Occipital lobe (tissue), 2 donors: ENCODE results near the gene EFCAB13. TPM values are rescaled to one million over a fixed set of nuclear protein-coding genes. Genes with fewer than 3 reads are reported as not detected.
"Not testable (repeated sequence)": the region's sequence is repeated elsewhere in the genome, so short reads cannot be mapped to it uniquely, and the experiment has no call there.

Experiments
- DNase-seq: peaks from one replicate; lab custom pipeline; 2025; lab: John Stamatoyannopoulos, UW
- total RNA-seq: library from RNA; depleted of rRNA; stranded (reverse); fragments of >200 nt; gene quantifications from one replicate; pipeline ENCODE4 v1.2.3, GENCODE V29; 2014

Gene EFCAB13
- total RNA-seq, 1 donor from 2014 or later = 16.8 TPM

DNA sequence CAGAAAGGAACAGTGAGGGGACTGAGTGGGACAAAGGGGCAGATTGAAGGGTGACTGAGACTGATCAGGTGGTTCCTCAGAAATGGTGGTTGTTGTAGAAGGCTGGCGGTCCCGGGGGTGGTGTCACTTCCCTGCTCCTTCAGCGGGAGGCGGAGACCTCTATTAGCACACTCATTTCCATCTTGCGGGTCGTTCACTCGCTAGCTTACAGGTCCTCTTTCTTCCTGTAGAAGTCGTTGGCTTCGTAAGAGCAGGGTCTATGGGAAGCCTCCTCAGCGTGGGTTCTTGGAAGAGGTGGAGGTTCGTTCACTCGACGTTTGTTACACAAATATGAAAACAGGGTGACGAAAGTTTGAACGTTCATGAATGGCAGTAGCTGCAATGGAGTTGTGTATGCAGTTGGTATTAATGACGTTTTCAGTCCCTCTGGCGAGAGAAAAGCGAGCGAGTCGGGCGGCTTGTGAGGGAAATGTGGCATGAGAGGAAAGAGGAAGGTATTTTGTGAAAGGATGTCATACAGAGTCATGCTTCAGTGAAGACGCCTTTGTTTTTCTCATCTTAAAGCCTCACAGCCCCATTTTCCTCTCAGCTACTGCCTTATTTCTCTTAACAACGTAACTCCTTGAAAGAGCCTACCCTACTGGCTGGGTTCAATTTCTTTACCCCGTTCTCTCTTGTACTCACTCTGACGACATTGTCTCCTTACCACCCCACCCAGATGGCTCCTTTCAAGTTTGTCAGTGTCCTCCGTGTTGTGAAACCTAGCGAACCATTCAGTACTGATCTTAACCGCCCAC is 667 bp downstream of the EFCAB13 start:
- DNase-seq = no peak

- no peak for DNase-seq
Observed at GRCh38 chr17:47325176-47325575, 1.4 kb downstream of the EFCAB13 start.

DNA sequence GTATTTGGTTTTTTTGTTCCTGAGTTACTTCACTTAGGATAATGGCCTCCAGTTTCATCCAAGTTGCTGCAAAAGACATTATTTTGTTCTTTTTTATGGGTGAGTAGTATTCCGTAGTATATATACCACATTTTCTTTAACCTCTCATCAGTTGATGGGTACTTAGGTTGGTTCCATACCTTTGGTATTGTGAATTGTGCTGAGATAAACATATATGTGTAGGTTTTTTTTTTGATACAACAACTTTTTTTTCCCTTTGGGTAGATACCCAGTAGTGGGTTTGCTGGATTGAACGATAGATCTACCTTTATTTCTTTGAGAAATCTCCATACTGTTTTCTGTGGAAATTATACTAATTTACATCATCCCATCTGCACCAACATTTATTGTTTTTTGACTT is 6.8 kb downstream of the EFCAB13 start:
- DNase-seq = no peak

DNA sequence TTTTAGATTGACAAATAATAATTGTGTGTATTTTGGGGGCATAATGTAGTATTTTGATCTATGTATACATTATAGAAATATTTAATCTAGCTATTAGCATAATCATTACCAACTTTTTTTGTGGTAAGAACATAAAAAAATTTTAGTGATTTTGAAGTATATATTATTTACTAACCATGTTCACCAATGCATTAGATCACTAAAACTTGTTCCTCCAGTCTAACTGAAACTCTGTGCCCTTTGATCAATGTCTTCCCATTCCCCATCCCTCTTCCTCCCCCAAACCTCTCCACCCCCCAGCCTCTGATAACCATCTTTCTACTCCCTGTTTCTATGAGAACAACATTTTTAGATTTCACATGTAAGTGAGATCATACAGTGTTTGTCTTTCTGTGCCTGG is 8.5 kb downstream of the EFCAB13 start:
- DNase-seq = no peak

GRCh38 chr17:47335101-47335936 is 11.6 kb downstream of the EFCAB13 start:
- no peak for DNase-seq

DNA sequence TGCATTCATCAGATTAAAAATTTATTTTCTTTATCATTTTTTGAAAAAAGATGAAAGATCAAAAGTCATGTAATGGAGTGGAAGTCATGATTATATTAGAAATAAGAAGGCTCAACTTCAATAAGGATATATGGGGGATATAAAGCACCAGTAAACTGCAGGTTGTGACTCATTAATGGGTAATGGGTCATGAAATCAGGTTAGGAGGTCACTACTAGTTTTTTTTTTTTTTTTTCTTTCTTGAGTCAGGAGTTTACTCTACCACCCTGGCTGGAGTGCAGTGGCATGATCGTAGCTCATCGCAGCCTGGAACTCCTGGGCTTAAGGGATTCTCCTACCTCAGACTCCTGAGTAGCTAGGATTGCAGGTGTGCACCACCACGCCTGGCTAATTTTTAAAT is 14.3 kb downstream of the EFCAB13 start:
- no peak for DNase-seq

DNA sequence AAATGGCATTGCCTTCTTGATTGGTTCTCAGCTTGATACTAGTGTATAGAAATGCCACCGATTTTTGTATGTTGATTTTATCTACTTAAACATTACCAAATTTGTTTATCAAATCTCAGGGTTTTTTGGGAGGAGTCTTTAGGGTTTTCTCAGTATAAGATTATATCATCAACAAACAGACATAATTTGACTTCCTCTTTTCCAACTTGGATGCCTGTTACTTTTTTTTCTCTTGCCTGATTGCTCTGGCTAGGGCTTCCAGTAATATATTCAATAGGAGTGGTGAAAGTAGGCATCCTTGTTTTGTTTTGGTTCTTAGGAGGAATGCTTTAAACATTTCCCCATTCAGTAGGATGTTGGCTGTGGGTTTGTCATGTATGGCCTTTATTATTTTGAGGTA is 29.1 kb downstream of the EFCAB13 start:
- no peak for DNase-seq

DNA sequence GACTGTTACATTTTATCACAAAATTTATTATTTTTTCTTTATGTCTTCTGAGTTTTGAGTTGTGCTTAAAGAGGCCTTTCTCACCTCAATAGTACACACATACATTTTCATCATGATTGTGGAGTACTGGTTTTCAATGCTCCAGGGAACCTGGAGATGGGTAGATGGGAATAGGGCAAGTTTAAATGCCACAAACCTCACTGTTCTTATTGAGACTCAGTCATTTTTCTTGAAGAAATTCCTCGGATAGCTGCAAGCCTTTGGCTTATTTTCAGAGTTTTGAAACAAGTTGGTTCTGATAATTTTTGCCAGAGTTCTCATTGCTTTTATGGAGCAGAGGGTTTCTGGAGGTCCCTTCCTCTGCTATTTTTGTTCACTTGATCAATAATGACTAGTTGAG is 34.9 kb downstream of the EFCAB13 start:
- no peak for DNase-seq

DNA sequence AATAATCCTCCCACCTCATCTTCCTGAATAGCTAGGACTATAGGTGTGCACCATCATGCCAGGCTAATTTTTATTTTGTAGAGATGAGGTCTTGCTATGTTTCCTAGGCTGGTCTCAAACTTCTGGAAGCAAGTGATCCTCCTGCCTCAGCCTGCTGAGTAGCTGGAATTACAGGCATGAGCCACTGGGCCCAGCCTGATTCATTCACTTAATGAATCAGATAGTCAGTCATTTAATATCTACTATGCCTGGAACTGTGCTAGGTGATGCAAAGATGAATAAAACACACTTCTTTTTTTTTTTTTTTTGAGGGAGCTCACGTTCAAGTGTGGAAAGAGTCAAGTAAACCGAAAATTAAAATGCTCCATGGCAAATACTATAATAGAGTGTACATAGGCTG is 39.4 kb downstream of the EFCAB13 start:
- DNase-seq = no peak

DNA sequence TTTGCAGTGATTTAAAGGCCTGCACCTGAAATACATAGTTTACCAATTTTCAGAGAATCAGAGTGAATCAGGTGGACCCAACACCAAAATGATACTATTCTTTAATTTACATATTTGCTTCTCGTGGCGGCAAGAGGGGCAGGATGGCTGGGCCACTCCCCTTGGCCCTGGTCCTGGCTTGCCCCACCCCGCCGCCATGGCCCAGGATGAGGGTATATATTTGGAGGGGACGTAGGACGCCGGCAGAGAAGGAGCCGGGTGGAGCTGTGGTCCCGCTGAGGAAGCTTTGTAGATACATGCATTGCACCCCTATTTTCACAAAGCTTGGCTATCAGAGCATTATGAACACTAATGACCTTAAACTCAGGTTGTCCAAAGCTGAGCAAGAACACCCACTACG is 43.5 kb downstream of the EFCAB13 start:
- DNase-seq = no peak

DNA sequence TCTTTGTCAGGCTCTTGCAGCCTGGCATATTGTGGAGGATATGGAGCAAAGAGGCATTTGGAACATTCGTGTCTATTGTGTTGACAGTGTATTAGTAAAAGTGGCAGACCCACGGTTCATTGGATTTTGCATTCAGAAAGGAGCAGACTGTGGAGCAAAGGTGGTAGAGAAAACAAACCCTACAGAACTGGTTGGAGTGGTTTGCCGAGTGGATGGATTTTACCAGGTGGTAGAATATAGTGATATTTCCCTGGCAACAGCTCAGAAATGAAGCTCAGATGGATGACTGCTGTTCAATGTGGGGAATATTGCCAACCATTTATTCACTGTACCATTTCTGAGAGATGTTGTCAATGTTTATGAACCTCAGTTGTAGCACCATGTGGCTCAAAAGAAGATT is 44.5 kb downstream of the EFCAB13 start:
- no peak for DNase-seq

- DNase-seq = not testable (repeated sequence)
Observed at GRCh38 chr17:47370899-47371298, 47.1 kb downstream of the EFCAB13 start.

GRCh38 chr17:47373002-47373401 is 49.2 kb downstream of the EFCAB13 start:
- no peak for DNase-seq

DNA sequence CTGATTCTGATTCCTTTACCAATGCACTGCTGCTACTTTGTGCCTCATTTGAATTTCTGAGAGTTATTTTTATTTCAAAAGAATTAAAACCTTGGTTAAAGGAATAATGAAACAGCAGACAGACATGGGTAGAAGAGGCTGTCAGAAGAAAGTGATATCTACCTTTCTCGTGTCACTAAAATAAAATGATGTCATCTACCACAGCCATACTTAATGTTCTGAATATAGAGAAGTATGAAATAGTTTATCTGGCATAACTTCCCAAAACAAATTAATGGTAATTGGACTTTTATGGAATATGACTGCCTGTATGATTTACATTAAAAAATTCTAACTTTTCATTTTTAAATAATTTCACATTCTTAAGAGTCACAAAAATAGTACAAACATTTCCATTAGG is 52.5 kb downstream of the EFCAB13 start:
- DNase-seq = no peak

- no peak for DNase-seq
Observed at GRCh38 chr17:47388825-47389224, 65.1 kb downstream of the EFCAB13 start.

DNA sequence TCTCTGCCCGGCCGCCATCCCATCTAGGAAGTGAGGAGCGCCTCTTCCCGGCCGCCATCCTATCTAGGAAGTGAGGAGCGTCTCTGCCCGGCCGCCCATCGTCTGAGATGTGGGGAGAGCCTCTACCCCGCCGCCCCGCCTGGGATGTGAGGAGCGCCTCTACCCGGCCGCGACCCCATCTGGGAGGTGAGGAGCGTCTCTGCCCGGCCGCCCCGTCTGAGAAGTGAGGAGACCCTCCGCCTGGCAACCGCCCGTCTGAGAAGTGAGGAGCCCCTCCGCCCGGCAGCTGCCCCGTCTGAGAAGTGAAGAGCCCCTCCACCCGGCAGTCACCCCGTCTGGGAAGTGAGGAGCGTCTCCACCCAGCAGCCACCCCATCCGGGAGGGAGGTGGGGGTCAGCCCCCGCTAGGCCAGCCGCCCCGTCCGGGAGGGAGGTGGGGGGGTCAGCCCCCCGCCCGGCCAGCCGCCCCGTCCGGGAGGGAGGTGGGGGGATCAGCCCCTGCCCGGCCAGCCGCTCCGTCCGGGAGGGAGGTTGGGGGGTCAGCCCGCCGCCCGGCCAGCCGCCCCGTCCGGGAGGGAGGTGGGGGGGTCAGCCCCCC is 73.9 kb downstream of the EFCAB13 start:
- DNase-seq = not testable (repeated sequence)

GRCh38 chr17:47400333-47400732 is 76.6 kb downstream of the EFCAB13 start:
- no peak for DNase-seq

DNA sequence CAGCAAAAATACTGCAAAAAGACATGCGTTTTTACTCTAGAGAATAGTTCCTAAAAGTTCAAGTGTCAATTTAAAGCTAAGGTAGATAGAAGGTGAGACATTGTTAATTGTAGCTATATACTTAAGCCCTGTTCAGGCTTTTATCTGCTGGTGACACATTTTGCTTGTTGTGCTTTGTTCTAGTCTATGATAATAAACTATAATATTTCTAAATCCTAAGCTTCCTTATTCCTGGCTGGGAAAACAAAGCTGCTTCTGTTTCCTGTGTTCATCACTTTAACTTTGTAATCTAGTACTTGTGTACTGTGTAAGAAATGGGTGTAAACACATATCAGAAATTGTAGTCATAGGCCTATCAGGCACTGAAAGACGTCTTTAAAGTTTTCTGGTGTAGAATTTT is 77.3 kb downstream of the EFCAB13 start:
- no peak for DNase-seq

GRCh38 chr17:47404006-47404405 is 80.3 kb downstream of the EFCAB13 start:
- DNase-seq = no peak

- no peak for DNase-seq
Observed at GRCh38 chr17:47404875-47405274, 81.1 kb downstream of the EFCAB13 start.

GRCh38 chr17:47413872-47414271 is 90.1 kb downstream of the EFCAB13 start:
- DNase-seq = no peak

DNA sequence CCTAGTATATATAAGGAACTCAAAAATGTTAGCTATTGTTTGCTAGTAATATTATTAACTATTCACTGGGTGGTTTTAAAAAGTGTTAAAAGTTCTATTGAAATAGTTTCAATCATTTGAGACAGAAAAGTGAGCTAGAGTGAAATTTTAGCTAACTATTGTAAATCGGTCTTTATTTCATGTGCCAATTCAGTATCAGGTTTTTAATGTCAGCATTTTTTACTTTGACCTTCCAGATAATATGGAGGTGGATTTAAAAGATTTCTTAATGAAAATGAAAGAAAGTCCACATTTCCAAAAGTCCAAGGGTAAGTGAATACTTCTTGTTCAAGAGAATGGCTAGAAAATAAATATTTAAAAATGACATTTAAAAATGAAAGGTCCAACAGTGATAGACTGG is 90.9 kb downstream of the EFCAB13 start:
- DNase-seq = no peak
